ENCODE measurements around the gene LSM14B.

Gene LSM14B

GRCh38 chr20:62131560-62132320 is 9.5 kb downstream of the LSM14B start:
- Histone ChIP-seq H3K36me3 (ENCODE audit: control insufficient read depth in 4 of 4, insufficient read depth in 4 of 4, low read length in 3 of 4) (peaks cover 19 to 96% (median 73%) of the 10 kb centered on the region in 4 experiments), H3K4me1 (ENCODE audit: control extremely low read depth in 1 of 4, control insufficient read depth in 4 of 4, insufficient read depth in 4 of 4, low read length in 3 of 4) (peaks cover 0 to 37% (median 18%) of the 10 kb centered on the region in 4 experiments), H3K27ac (ENCODE audit: insufficient read depth in 1 of 2, low read depth in 1 of 2, low read length in 2 of 2, poor library complexity in 1 of 2, severe bottlenecking in 2 of 2) (no peak overlapping the region), H3K27me3 (replicated peaks in 2 of 5; ENCODE audit: control insufficient read depth in 4 of 5, insufficient read depth in 5 of 5, low read length in 4 of 5) (no peaks in the 10 kb centered on the region), H3K4me3 (ENCODE audit: control insufficient read depth in 1 of 7, extremely low read depth in 1 of 7, insufficient read depth in 4 of 7, low read depth in 2 of 7, low read length in 6 of 7) (no peak overlapping the region), H3K9me3 (ENCODE audit: control extremely low read depth in 1 of 5, control insufficient read depth in 4 of 5, insufficient read depth in 2 of 5, low read depth in 1 of 5, low read length in 4 of 5) (no peaks in the 10 kb centered on the region)
- POLR2A ChIA-PET: no interaction called here
- CTCF ChIA-PET: interaction anchor here (1.2 to 7.8 kb wide), 5 partner anchors 10 to 126 kb away, joined by 3 to 113 read pairs (median 4); no protein-coding TSS in a partner anchor
- no peak for DNase-seq
- WGBS (ENCODE audit: insufficient coverage): 93% methylated on average over 21 of the region's 25 CpGs

DNA sequence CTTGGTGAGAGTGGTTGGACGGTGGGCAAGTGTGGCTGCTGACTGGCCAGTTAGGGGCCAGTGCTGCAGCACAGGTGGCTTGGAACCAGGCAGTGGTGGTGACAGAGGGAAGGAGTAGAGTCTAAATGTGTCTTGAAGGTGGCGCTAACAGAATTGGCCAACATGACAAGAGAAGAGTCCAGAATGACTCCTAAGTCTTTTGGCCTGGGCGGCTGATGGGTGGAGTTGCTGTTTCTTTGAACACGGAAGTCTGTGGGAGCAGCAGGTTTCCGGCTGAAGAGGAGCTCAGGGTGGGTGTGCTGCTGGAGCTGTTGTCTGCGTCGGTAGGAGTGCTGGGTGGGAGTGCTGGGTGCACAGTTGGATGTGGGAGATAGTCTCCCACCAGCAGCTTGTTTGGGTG is 10.1 kb downstream of the LSM14B start:
- peaks cover 0 to 37% (median 18%) of the 10 kb centered on the region in 4 experiments for H3K4me1 ChIP-seq (ENCODE audit: control extremely low read depth in 1 of 4, control insufficient read depth in 4 of 4, insufficient read depth in 4 of 4, low read length in 3 of 4)
- ChIA-PET POLR2A (interaction anchor here (0.6 kb wide), 1 partner anchor 66 kb away, joined by 3 read pairs; no protein-coding TSS in a partner anchor), CTCF (interaction anchor here (1.1 to 7.8 kb wide), 6 partner anchors 9 to 126 kb away, joined by 3 to 113 read pairs (median 4); partner anchors contain the start of genes PSMA7 and SS18L1)
- DNase-seq: peak in 2 of 3 donors; percentile 18 to 40
- H3K9me3 ChIP-seq (ENCODE audit: control extremely low read depth in 1 of 5, control insufficient read depth in 4 of 5, insufficient read depth in 2 of 5, low read depth in 1 of 5, low read length in 4 of 5): no peaks in the 10 kb centered on the region
- no peaks in the 10 kb centered on the region for H3K27me3 ChIP-seq (replicated peaks in 2 of 5; ENCODE audit: control insufficient read depth in 4 of 5, insufficient read depth in 5 of 5, low read length in 4 of 5)
- H3K36me3 ChIP-seq (ENCODE audit: control insufficient read depth in 4 of 4, insufficient read depth in 4 of 4, low read length in 3 of 4): peaks cover 17 to 96% (median 71%) of the 10 kb centered on the region in 4 experiments
- WGBS (ENCODE audit: insufficient coverage): 95% methylated on average over 7 of the region's 7 CpGs
- H3K27ac ChIP-seq (ENCODE audit: insufficient read depth in 1 of 2, low read depth in 1 of 2, low read length in 2 of 2, poor library complexity in 1 of 2, severe bottlenecking in 2 of 2): no peak overlapping the region
- H3K4me3 ChIP-seq (ENCODE audit: control insufficient read depth in 1 of 7, extremely low read depth in 1 of 7, insufficient read depth in 4 of 7, low read depth in 2 of 7, low read length in 6 of 7): peak overlapping the region in 2 of 7 experiments; percentile 4 to 23

DNA sequence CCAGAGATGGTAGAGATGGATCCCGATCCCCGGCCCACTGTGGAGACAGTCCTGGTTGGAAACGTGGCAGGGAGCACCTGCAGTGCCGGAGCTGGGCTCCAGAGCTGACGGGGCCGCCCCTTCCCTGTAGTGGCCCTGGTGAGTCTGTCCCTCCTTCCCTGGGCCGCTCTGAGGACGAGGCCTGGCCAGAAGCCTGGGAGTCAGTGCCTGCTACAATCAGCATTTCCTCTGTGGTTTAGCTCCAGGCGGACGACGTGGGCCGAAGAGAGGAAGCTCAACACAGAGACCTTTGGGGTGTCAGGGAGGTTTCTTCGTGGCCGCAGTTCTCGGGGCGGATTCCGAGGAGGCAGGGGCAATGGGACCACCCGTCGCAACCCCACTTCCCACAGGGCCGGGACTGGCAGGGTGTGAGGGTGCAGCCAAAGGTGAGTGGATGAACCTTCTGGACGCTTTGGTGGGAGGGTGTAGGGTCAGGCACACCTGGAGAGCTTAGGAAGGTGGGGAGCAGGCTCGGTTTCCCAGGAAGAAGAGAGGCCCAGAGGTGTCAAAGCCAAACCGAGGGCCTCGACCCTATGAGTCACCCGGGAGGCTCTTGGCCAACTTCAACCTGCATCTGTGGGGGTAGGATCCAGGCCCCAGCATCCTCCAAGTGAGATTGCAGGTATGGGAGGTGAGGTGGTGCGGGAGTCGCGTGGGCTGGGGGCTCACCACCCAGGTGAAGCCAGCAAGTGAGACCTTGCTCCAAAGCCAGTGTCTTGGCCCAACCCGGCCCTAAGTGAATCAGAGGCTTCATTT is 11.0 kb downstream of the LSM14B start:
- CTCF ChIA-PET: interaction anchor here (1.0 to 7.8 kb wide), 9 partner anchors 7 to 127 kb away, joined by 3 to 113 read pairs (median 4); partner anchors contain the start of genes PSMA7 and SS18L1
- DNase-seq: peak in 2 of 3 donors; percentile 29 to 32
- Histone ChIP-seq H3K9me3 (ENCODE audit: control extremely low read depth in 1 of 5, control insufficient read depth in 4 of 5, insufficient read depth in 2 of 5, low read depth in 1 of 5, low read length in 4 of 5) (no peaks in the 10 kb centered on the region), H3K4me1 (ENCODE audit: control extremely low read depth in 1 of 4, control insufficient read depth in 4 of 4, insufficient read depth in 4 of 4, low read length in 3 of 4) (peaks cover 0 to 37% (median 18%) of the 10 kb centered on the region in 4 experiments), H3K36me3 (ENCODE audit: control insufficient read depth in 4 of 4, insufficient read depth in 4 of 4, low read length in 3 of 4) (peaks cover 18 to 96% (median 70%) of the 10 kb centered on the region in 4 experiments), H3K4me3 (ENCODE audit: control insufficient read depth in 1 of 7, extremely low read depth in 1 of 7, insufficient read depth in 4 of 7, low read depth in 2 of 7, low read length in 6 of 7) (peak overlapping the region in 2 of 7 experiments; percentile 13 to 28), H3K27ac (ENCODE audit: insufficient read depth in 1 of 2, low read depth in 1 of 2, low read length in 2 of 2, poor library complexity in 1 of 2, severe bottlenecking in 2 of 2) (peak overlapping the region; percentile 22 to 23), H3K27me3 (replicated peaks in 2 of 5; ENCODE audit: control insufficient read depth in 4 of 5, insufficient read depth in 5 of 5, low read length in 4 of 5) (no peaks in the 10 kb centered on the region)
- WGBS (ENCODE audit: insufficient coverage): 50% methylated on average over 27 of the region's 29 CpGs
- POLR2A ChIA-PET: interaction anchor here (0.6 to 1.3 kb wide), 4 partner anchors 8 to 67 kb away, joined by 3 to 5 read pairs (median 4); partner anchors contain the start of gene TAF4

- H3K36me3 ChIP-seq (ENCODE audit: control insufficient read depth in 4 of 4, insufficient read depth in 4 of 4, low read length in 3 of 4): peaks cover 16 to 94% (median 71%) of the 10 kb centered on the region in 4 experiments
These were observed 11.6 kb downstream of the LSM14B start for GRCh38 chr20:62133864-62134263.

DNA sequence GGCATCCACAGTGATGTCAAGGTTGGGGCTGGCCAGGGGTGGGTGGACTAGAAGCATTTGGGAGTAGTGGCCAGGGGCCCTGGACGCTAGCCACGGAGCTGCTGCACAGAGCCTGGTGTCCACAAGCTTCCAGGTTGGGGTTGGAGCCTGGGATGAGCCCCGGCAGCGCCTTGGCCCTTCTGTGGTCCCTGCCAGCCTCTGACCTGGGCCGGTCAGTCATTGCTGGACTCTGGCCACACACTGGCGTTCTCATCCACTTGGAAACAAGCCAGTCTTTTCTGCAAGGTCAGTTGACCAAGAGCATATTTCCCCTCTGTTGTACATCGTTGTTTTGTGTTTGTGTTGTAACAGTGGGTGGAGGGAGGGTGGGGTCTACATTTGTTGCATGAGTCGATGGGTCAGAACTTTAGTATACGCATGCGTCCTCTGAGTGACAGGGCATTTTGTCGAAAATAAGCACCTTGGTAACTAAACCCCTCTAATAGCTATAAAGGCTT is 12.5 kb downstream of the LSM14B start:
- no peak overlapping the region for H3K4me3 ChIP-seq (ENCODE audit: control insufficient read depth in 1 of 7, extremely low read depth in 1 of 7, insufficient read depth in 4 of 7, low read depth in 2 of 7, low read length in 6 of 7)
- H3K27me3 ChIP-seq (replicated peaks in 2 of 5; ENCODE audit: control insufficient read depth in 4 of 5, insufficient read depth in 5 of 5, low read length in 4 of 5): no peaks in the 10 kb centered on the region
- ChIA-PET CTCF (interaction anchor here (1.1 to 7.8 kb wide), 7 partner anchors 9 to 125 kb away, joined by 3 to 113 read pairs (median 22); no protein-coding TSS in a partner anchor), POLR2A (interaction anchor here (1.3 to 1.5 kb wide), 2 partner anchors 13 to 69 kb away, joined by 5 read pairs; partner anchors contain the start of genes LSM14B and TAF4)
- H3K4me1 ChIP-seq (ENCODE audit: control extremely low read depth in 1 of 4, control insufficient read depth in 4 of 4, insufficient read depth in 4 of 4, low read length in 3 of 4): peaks cover 0 to 35% (median 18%) of the 10 kb centered on the region in 4 experiments
- H3K27ac ChIP-seq (ENCODE audit: insufficient read depth in 1 of 2, low read depth in 1 of 2, low read length in 2 of 2, poor library complexity in 1 of 2, severe bottlenecking in 2 of 2): peak overlapping the region in 1 of 2 experiments; percentile 6
- peaks cover 22 to 94% (median 74%) of the 10 kb centered on the region in 4 experiments for H3K36me3 ChIP-seq (ENCODE audit: control insufficient read depth in 4 of 4, insufficient read depth in 4 of 4, low read length in 3 of 4)
- H3K9me3 ChIP-seq (ENCODE audit: control extremely low read depth in 1 of 5, control insufficient read depth in 4 of 5, insufficient read depth in 2 of 5, low read depth in 1 of 5, low read length in 4 of 5): no peaks in the 10 kb centered on the region
- WGBS (ENCODE audit: insufficient coverage): 100% methylated on average over 6 of the region's 11 CpGs
- DNase-seq: no peak

More at GRCh38 chr20:62133864-62134263, 11.6 kb downstream of the LSM14B start:
- no peaks in the 10 kb centered on the region for H3K9me3 ChIP-seq (ENCODE audit: control extremely low read depth in 1 of 5, control insufficient read depth in 4 of 5, insufficient read depth in 2 of 5, low read depth in 1 of 5, low read length in 4 of 5)
- ChIA-PET POLR2A (interaction anchor here (1.3 kb wide), 1 partner anchor 68 kb away, joined by 5 read pairs; the partner anchor contains the start of gene TAF4), CTCF (interaction anchor here (0.7 to 7.8 kb wide), 7 partner anchors 8 to 123 kb away, joined by 4 to 113 read pairs (median 13); partner anchors contain the start of genes PSMA7 and SS18L1)
- H3K4me3 ChIP-seq (ENCODE audit: control insufficient read depth in 1 of 7, extremely low read depth in 1 of 7, insufficient read depth in 4 of 7, low read depth in 2 of 7, low read length in 6 of 7): no peak overlapping the region
- 89% methylated on average over 9 of the region's 12 CpGs for WGBS (ENCODE audit: insufficient coverage)
- no peaks in the 10 kb centered on the region for H3K27me3 ChIP-seq (replicated peaks in 2 of 5; ENCODE audit: control insufficient read depth in 4 of 5, insufficient read depth in 5 of 5, low read length in 4 of 5)
- H3K27ac ChIP-seq (ENCODE audit: insufficient read depth in 1 of 2, low read depth in 1 of 2, low read length in 2 of 2, poor library complexity in 1 of 2, severe bottlenecking in 2 of 2): no peak overlapping the region
- peaks cover 0 to 37% (median 18%) of the 10 kb centered on the region in 4 experiments for H3K4me1 ChIP-seq (ENCODE audit: control extremely low read depth in 1 of 4, control insufficient read depth in 4 of 4, insufficient read depth in 4 of 4, low read length in 3 of 4)
- peak in 2 of 3 donors; percentile 54 to 66 for DNase-seq

- no peaks in the 10 kb centered on the region for H3K9me3 ChIP-seq (ENCODE audit: control extremely low read depth in 1 of 5, control insufficient read depth in 4 of 5, insufficient read depth in 2 of 5, low read depth in 1 of 5, low read length in 4 of 5)
- no peak overlapping the region for H3K27ac ChIP-seq (ENCODE audit: insufficient read depth in 1 of 2, low read depth in 1 of 2, low read length in 2 of 2, poor library complexity in 1 of 2, severe bottlenecking in 2 of 2)
- ChIA-PET POLR2A (interaction anchor here (1.2 to 1.5 kb wide), 2 partner anchors 10 to 14 kb away, joined by 3 to 5 read pairs; partner anchors contain the start of gene LSM14B), CTCF (interaction anchor here (1.1 to 7.8 kb wide), 9 partner anchors 10 to 126 kb away, joined by 3 to 113 read pairs (median 11); no protein-coding TSS in a partner anchor)
- H3K4me1 ChIP-seq (ENCODE audit: control extremely low read depth in 1 of 4, control insufficient read depth in 4 of 4, insufficient read depth in 4 of 4, low read length in 3 of 4): peaks cover 0 to 36% (median 18%) of the 10 kb centered on the region in 4 experiments
- DNase-seq: no peak
- WGBS (ENCODE audit: insufficient coverage): 98% methylated on average over 8 of the region's 8 CpGs
- H3K27me3 ChIP-seq (replicated peaks in 2 of 5; ENCODE audit: control insufficient read depth in 4 of 5, insufficient read depth in 5 of 5, low read length in 4 of 5): no peaks in the 10 kb centered on the region
- H3K36me3 ChIP-seq (ENCODE audit: control insufficient read depth in 4 of 4, insufficient read depth in 4 of 4, low read length in 3 of 4): peaks cover 17 to 94% (median 74%) of the 10 kb centered on the region in 4 experiments
- no peak overlapping the region for H3K4me3 ChIP-seq (ENCODE audit: control insufficient read depth in 1 of 7, extremely low read depth in 1 of 7, insufficient read depth in 4 of 7, low read depth in 2 of 7, low read length in 6 of 7)
These were observed 13.4 kb downstream of the LSM14B start for GRCh38 chr20:62135573-62136266.

Data from common myeloid progenitor, CD34-positive (primary cell).